ENCODE results near the gene EEF1G.
A peak's percentile ranks its signal among the peaks of the same experiment; 100 is the strongest.

The EEF1G gene

DNA sequence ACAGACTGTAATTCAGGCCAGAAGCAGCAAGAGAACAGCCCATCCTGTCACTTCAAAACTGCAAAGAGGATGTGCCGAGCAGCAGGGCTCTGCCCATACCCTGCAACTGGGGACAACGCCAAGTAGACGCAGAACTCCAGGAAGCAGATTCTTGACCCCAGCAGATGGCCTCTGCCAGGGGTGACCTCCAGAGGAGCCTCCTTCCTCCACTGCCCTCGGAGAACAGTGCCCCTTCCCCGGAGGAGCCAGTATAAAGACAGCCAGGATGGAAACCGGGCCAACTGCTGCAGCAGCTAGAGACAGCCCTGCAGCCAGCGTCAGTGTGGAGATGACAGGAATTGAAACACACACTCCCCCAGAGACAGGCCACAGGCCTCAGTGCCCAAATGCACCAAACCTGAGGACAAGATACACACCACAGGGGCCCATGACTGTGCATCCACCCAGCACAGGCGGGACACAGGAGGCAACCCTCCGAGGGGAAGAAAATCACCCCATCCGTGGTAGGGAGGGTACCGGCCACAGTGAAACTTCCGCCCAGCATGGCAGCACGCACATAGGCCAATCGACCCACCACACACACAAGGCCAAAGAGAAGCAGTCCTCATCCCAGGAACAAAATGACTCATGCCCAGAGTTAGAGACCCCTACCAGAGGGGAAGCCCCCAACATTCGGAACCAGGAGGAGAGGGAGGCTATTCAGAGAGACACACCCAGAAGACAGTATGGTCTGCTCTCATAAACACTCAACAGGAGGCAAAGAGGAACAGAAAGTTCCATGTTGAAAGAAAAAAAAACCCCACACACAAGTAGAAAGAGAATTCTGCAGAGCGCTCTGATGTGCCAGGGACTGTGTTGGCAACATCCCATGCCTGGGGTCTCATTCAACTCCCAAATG lies 32.6 kb downstream of the EEF1G start:
- no peak for DNase-seq (ENCODE audit: low spot score)

DNA sequence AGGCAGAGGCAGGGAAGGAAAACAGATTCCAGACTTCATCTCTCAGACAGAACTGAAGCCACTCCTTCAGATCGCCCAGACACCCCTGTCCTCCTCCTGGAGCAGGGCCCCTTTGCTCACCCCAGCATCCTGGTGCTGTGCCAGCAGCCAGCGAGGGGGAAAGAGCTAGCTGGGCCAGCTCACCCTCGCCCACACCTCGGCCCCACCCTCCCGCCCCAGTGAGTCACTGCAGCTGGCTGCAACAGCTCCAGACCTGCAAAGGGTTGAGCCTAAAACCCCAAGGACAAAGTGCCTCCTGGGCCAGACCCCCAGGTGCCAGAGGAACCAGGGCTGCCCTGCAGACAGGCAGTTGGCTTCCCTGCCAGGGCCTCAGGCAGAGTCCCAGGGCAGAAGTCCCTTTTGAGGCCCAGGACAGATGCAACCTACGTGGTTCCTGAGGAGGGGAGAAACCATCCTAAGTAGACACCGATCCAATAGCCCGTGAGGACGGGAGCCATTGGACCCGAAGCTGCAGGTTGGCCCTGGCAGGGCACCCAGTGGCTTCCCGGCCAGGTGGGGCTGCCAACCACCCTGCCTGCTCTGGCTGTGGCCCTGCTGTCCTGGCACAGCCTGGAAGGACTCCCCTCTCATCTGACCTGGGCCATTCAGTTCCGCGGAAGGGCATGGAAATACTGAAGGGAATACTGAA lies 34.3 kb downstream of the EEF1G start:
- DNase-seq (ENCODE audit: low spot score) = peak; percentile 61

DNA sequence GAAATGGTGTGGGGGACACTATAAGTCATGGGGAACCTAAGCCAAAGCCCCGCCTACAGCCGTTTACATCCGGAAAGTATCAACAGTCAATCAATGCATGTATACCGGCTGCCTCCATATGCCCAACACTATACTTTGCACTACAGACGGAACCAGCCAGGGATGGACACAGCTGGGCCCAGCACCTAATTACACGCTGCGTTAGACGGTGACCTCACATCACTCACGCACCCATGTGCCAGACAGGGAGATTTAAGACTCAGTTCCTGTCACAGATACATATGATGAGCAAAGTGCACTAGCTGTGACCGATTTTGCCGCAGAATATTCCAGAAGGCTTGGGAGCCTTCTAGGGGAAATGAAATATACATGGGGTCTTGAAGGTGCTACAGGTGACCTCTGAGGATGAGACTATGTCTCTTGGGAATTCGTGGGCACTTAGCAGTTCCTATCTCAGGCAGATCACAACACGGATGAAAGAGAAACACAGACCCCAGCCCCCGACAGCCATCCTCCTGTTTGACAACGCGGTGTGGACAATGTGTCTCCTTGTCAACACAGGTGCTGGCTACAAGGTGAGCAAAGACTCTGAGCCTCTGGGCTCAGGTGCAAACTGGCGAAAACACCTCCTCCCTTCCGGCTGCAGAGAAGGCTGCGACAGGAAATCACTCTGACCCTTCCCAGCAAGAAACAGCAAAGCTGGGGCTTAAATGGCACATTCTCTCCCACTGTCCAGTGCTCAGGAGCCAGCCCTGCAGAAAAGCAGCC lies 35.0 kb downstream of the EEF1G start:
- no peak for DNase-seq (ENCODE audit: low spot score)

DNA sequence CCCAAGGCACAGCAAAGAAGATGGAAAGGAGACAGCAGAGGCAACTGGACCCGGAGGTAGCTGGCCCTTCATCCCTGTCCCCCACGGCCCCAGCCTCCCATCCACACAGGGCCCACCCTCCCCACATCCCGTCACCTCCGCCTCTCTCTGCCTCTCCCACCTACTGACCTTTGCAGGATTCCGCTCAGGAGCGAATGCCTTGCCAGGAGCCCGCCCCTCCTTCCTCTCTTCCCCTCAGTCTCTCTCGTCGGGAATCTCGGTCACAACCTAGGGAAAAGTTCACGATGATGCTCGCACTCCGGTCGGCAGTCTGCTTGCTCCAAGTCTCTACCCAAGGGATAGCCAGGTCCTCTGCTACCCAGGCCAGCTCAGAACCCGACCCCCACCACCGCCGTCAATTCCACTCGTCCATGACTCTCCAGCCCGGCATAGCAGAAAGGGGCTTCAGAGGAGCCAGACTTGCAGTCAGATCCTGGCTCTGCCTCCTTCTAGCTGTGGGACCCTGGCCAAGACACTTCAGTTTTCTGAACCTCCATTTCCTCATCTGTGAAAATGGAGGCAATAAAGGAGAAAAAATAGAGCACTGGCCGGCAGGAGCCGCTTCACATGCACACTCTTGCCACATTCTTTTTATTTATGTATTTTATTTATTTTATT lies 37.3 kb downstream of the EEF1G start:
- DNase-seq (ENCODE audit: low spot score) = no peak

DNA sequence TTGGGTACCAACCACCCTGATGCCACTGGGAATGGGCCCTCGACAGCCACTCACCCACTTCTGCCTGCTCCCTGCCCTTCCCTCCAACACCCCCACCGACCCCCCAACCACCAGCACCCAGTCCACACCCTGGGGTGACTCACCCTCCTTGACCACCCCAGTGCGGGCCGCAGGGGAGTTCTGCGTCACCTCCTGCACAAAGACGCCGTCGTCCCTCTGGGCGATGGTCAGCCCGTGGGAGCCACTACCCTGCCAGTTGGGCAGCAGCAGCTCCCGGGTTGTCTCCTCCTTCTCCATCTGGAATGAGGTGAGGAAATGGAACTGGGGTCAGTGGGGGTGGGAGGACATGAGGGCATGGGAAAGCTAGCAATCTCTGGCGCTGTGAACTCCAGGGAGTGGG lies 37.9 kb downstream of the EEF1G start:
- DNase-seq (ENCODE audit: low spot score) = no peak

DNA sequence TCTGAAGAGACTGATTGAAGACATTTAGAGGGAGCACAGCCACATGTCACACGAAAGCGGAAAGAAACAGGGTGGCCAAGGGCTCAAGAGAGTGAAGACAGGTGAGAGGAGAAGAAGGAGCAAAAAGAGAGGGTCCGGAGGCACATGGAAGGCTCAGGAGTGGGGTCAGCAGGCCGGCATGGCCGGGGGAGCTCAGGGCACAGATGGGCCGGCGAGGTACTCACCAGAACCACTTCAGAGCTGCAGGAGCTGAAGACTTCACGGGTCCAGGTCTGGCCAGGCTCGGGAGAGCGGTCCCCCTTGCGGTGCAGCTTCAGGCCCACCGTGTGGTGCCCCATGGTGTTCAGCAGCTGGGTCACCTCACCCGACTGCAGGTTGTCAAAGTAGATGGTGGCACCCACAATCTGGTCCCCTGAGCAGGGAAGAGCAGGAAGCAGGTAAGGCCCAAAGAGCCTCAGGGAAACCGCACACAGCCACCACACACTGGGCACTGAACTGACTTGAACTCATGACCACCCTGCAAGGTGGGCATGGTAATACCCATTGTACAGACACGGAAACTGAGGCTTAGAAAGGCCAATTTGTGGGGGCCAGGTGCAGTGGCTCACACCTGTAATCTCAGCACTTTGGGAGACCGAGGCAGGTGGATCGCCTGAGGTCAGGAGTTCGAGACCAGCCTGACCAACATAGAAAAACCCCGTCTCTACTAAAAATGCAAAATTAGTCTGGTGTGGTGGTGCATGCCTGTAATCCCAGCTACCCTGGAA lies 38.7 kb downstream of the EEF1G start:
- DNase-seq (ENCODE audit: low spot score) = no peak

- no peak for DNase-seq (ENCODE audit: low spot score)
Observed at GRCh38 chr11:62532096-62532495, 41.6 kb downstream of the EEF1G start.

- DNase-seq (ENCODE audit: low spot score) = no peak
Observed at GRCh38 chr11:62516736-62517371, 56.8 kb downstream of the EEF1G start.

- no peak for DNase-seq (ENCODE audit: low spot score)
Observed at GRCh38 chr11:62514151-62514550, 59.5 kb downstream of the EEF1G start.

DNA sequence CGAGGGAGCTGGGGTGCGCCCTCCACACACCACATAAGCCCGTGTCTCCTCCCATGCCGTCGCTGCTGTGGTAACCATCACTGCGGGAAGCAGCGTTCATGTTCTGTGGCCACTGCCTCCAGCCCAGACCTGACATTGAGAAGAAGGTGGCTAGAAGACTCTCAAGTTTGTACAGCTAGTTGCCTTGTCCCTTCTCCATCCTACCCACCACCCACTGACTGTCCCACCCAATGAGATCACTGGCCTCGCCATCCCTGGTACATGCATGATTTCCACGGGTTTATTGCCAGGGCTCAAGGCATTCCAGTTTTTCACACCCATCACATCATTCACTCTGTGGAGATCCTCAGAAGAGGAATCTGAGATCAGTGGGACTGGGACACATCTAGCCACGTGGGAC lies 60.1 kb downstream of the EEF1G start:
- DNase-seq (ENCODE audit: low spot score) = no peak

- DNase-seq (ENCODE audit: low spot score) = no peak
Observed at GRCh38 chr11:62512961-62513360, 60.7 kb downstream of the EEF1G start.
